HEK293 (cell line): ENCODE measurements around the gene OR52E2.

Experiments used
- CTCF ChIA-PET: fragments of 350-600 bp; formaldehyde crosslinking; extraction: SDS; loops from one replicate; lab custom pipeline; 2021; ENCODE audit warnings: antibody characterized with exemption; lab: Yijun Ruan, JAX
- POLR2A ChIA-PET: fragments of 300-600 bp; formaldehyde crosslinking; extraction: SDS; loops from one replicate; lab custom pipeline; 2020; ENCODE audit warnings: antibody characterized with exemption, inconsistent platforms; lab: Yijun Ruan, JAX
- H3K27ac ChIP-seq: fragments of 200-500 bp; sonication (Bioruptor generic); 2 replicates; pipeline ENCODE4 v1.5.1; 2014; ENCODE audit warnings: low read depth, low read length, control low read depth, inconsistent platforms; ENCODE audit errors: extremely low read depth
- H3K36me3 ChIP-seq, 2 experiments: fragments of 200-500 bp in 1 of 2; sonication (Bioruptor generic) in 1 of 2; 1 replicate in 1 of 2; 2 replicates in 1 of 2; pipeline ENCODE4 v1.5.1; 2014 to 2017; ENCODE audit warnings: inconsistent platforms in 2 of 2, low read length in 2 of 2; ENCODE audit not compliant: control insufficient read depth in 2 of 2, insufficient read depth in 1 of 2
- H3K4me1 ChIP-seq: fragments of 200-500 bp; sonication (Bioruptor generic); 2 replicates; pipeline ENCODE4 v1.5.1; 2014; ENCODE audit warnings: mild to moderate bottlenecking, low read length, inconsistent platforms; ENCODE audit not compliant: control insufficient read depth, insufficient read depth
- H3K4me3 ChIP-seq: 2 replicates; pipeline ENCODE4 v1.5.1; 2011; ENCODE audit warnings: low read depth, mild to moderate bottlenecking, control low read depth, low read length, moderate library complexity
- H3K9me3 ChIP-seq: fragments of 200-500 bp; sonication (Bioruptor generic); 2 replicates; pipeline ENCODE4 v1.5.1; 2014; ENCODE audit warnings: low read depth, low read length, inconsistent platforms; ENCODE audit not compliant: control insufficient read depth, insufficient read depth
- FEZF1 ChIP-seq: fragments of 450-650 bp; formaldehyde crosslinking; IDR thresholded peaks from 2 replicates; pipeline ENCODE4 v1.5.1; 2016; ENCODE audit warnings: missing biosample characterization, missing genetic modification characterization
- GFI1B ChIP-seq: fragments of 450-650 bp; formaldehyde crosslinking; IDR thresholded peaks from 2 replicates; pipeline ENCODE4 v1.5.1; 2016; ENCODE audit warnings: missing biosample characterization, missing genetic modification characterization
- KLF16 ChIP-seq: fragments of 450-650 bp; formaldehyde crosslinking; IDR thresholded peaks from 2 replicates; pipeline ENCODE4 v1.5.1; 2017; ENCODE audit warnings: missing biosample characterization, missing genetic modification characterization
- SCRT1 ChIP-seq: fragments of 450-650 bp; formaldehyde crosslinking; IDR thresholded peaks from 2 replicates; pipeline ENCODE4 v1.5.1; 2016; ENCODE audit warnings: missing biosample characterization, missing genetic modification characterization, borderline replicate concordance
- ZBTB48 ChIP-seq: fragments of 450-650 bp; formaldehyde crosslinking; IDR thresholded peaks from 2 replicates; pipeline ENCODE4 v1.5.1; 2016; ENCODE audit warnings: missing biosample characterization, missing genetic modification characterization
- ZBTB7A ChIP-seq: fragments of 450-650 bp; formaldehyde crosslinking; IDR thresholded peaks from 2 replicates; pipeline ENCODE4 v1.5.1; 2016; ENCODE audit warnings: low read depth, missing biosample characterization, missing genetic modification characterization
- ZNF10 ChIP-seq: fragments of 450-650 bp; formaldehyde crosslinking; IDR thresholded peaks from 2 replicates; pipeline ENCODE4 v1.5.1; 2017; ENCODE audit warnings: missing biosample characterization, missing genetic modification characterization
- ZNF239 ChIP-seq: fragments of 450-650 bp; formaldehyde crosslinking; IDR thresholded peaks from 2 replicates; pipeline ENCODE4 v1.5.1; 2016; ENCODE audit warnings: missing biosample characterization, missing genetic modification characterization
- ZNF266 ChIP-seq: fragments of 450-650 bp; formaldehyde crosslinking; IDR thresholded peaks from 2 replicates; pipeline ENCODE4 v1.5.1; 2016; ENCODE audit warnings: missing biosample characterization, missing genetic modification characterization, low read depth
- ZNF366 ChIP-seq: fragments of 450-650 bp; formaldehyde crosslinking; conservative IDR thresholded peaks from 2 replicates; pipeline ENCODE4 v1.5.1; 2016; ENCODE audit warnings: missing biosample characterization, missing genetic modification characterization
- ZNF37A ChIP-seq: fragments of 450-650 bp; IDR thresholded peaks from 2 replicates; pipeline ENCODE4 v1.5.1; 2018; ENCODE audit warnings: missing biosample characterization, missing genetic modification characterization
- ZNF792 ChIP-seq: fragments of 450-650 bp; formaldehyde crosslinking; IDR thresholded peaks from 2 replicates; pipeline ENCODE4 v1.5.1; 2016; ENCODE audit warnings: missing biosample characterization, missing genetic modification characterization
- TF ChIP-seq, protein P1 (sequence below): fragments of 450-650 bp; formaldehyde crosslinking; IDR thresholded peaks from 2 replicates; pipeline ENCODE4 v1.5.1; 2016; ENCODE audit warnings: missing biosample characterization, missing genetic modification characterization
- TF ChIP-seq, protein P2 (sequence below): fragments of 450-650 bp; formaldehyde crosslinking; IDR thresholded peaks from 2 replicates; pipeline ENCODE4 v1.5.1; 2016; ENCODE audit warnings: missing biosample characterization, missing genetic modification characterization
- TF ChIP-seq, protein P3 (sequence below): fragments of 450-650 bp; formaldehyde crosslinking; IDR thresholded peaks from 2 replicates; pipeline ENCODE4 v1.5.1; 2016; ENCODE audit warnings: missing biosample characterization, missing genetic modification characterization
- TF ChIP-seq, protein P4 (sequence below): fragments of 450-650 bp; formaldehyde crosslinking; IDR thresholded peaks from 2 replicates; pipeline ENCODE4 v1.5.1; 2016; ENCODE audit warnings: missing biosample characterization, missing genetic modification characterization, borderline replicate concordance
- TF ChIP-seq, protein P5 (sequence below): IDR thresholded peaks from 2 replicates; pipeline ENCODE4 v1.6.1; 2011; ENCODE audit warnings: mild to moderate bottlenecking, low read depth, low read length, borderline replicate concordance

Gene OR52E2

DNA sequence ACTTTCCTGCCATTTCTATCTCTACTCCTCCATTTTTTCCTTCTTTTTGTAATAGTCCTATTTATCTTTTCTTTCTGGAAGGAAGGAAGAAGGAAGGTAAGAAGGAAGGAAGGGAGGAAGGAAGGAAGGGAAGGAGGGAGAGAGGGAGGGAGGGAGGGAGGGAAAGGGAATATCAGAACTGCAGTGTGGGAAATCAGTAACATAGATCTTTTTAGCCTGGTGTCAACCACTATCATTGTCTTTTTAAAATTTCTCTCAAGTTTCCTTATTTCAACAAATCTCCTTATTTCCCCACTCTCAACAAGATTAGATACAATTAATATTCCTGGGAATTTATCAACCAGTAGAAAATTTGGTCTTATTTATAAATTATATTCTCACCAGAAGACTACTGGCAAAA is 43.6 kb upstream of the OR52E2 start:
- H3K4me1 ChIP-seq: no peaks in the 10 kb centered on the region
- H3K4me3 ChIP-seq: no peak overlapping the region
- no peaks in the 10 kb centered on the region for H3K36me3 ChIP-seq
- CTCF ChIA-PET: no interaction called here
- no peaks in the 10 kb centered on the region for H3K9me3 ChIP-seq
- no peak overlapping the region for H3K27ac ChIP-seq
- POLR2A ChIA-PET: no interaction called here
- TF ChIP-seq ZNF239 (tag by site-specific recombination) (no peak), ZNF37A (tag by site-specific recombination) (no peak), ZBTB7A (tag by site-specific recombination) (no peak), ZNF10 (tag by site-specific recombination) (no peak), ZNF792 (tag by site-specific recombination) (no peak)
- TF ChIP-seq, protein P1, sequence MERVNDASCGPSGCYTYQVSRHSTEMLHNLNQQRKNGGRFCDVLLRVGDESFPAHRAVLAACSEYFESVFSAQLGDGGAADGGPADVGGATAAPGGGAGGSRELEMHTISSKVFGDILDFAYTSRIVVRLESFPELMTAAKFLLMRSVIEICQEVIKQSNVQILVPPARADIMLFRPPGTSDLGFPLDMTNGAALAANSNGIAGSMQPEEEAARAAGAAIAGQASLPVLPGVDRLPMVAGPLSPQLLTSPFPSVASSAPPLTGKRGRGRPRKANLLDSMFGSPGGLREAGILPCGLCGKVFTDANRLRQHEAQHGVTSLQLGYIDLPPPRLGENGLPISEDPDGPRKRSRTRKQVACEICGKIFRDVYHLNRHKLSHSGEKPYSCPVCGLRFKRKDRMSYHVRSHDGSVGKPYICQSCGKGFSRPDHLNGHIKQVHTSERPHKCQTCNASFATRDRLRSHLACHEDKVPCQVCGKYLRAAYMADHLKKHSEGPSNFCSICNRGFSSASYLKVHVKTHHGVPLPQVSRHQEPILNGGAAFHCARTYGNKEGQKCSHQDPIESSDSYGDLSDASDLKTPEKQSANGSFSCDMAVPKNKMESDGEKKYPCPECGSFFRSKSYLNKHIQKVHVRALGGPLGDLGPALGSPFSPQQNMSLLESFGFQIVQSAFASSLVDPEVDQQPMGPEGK: no peak
- TF ChIP-seq, all 188 proteins: peak for 0

DNA sequence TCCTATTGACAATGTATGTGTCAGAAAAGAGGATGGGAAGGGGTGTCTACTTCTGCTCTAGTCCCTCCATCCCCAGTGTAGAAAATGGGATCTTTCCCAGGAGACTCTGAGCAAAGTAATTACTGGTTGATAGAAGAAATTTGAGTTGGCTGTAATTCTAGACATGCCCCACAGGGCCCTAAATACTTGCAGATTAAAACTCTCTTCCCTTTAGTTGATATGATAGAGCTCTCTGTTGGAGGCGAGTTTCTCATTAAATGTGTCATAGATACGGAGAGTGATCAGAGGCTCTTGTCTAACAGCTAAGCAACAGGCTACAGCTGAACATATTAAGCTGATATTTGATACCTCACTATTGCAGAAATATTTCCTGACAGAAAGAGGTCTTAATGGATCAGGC is 42.8 kb upstream of the OR52E2 start:
- no peaks in the 10 kb centered on the region for H3K36me3 ChIP-seq
- H3K4me3 ChIP-seq: no peak overlapping the region
- no peaks in the 10 kb centered on the region for H3K9me3 ChIP-seq
- ChIA-PET POLR2A (no interaction called here), CTCF (no interaction called here)
- TF ChIP-seq ZBTB48 (tag by site-specific recombination): no peak
- no peak for TF ChIP-seq ZNF366 (tag by site-specific recombination)
- TF ChIP-seq, protein P1: no peak
- no peak for TF ChIP-seq SCRT1
- TF ChIP-seq, protein P2, sequence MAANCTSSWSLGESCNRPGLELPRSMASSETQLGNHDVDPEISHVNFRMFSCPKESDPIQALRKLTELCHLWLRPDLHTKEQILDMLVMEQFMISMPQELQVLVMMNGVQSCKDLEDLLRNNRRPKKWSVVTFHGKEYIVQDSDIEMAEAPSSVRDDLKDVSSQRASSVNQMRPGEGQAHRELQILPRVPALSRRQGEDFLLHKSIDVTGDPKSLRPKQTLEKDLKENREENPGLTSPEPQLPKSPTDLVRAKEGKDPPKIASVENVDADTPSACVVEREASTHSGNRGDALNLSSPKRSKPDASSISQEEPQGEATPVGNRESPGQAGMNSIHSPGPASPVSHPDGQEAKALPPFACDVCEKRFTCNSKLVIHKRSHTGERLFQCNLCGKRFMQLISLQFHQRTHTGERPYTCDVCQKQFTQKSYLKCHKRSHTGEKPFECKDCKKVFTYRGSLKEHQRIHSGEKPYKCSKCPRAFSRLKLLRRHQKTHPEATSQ (tag by site-specific recombination): no peak
- no peak for TF ChIP-seq GFI1B (tag by site-specific recombination)
- TF ChIP-seq FEZF1 (tag by site-specific recombination): no peak
- no peak for TF ChIP-seq KLF16
- TF ChIP-seq, protein P3, sequence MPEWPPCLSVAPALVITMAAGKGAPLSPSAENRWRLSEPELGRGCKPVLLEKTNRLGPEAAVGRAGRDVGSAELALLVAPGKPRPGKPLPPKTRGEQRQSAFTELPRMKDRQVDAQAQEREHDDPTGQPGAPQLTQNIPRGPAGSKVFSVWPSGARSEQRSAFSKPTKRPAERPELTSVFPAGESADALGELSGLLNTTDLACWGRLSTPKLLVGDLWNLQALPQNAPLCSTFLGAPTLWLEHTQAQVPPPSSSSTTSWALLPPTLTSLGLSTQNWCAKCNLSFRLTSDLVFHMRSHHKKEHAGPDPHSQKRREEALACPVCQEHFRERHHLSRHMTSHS (tag by site-specific recombination): no peak
- TF ChIP-seq, protein P4, sequence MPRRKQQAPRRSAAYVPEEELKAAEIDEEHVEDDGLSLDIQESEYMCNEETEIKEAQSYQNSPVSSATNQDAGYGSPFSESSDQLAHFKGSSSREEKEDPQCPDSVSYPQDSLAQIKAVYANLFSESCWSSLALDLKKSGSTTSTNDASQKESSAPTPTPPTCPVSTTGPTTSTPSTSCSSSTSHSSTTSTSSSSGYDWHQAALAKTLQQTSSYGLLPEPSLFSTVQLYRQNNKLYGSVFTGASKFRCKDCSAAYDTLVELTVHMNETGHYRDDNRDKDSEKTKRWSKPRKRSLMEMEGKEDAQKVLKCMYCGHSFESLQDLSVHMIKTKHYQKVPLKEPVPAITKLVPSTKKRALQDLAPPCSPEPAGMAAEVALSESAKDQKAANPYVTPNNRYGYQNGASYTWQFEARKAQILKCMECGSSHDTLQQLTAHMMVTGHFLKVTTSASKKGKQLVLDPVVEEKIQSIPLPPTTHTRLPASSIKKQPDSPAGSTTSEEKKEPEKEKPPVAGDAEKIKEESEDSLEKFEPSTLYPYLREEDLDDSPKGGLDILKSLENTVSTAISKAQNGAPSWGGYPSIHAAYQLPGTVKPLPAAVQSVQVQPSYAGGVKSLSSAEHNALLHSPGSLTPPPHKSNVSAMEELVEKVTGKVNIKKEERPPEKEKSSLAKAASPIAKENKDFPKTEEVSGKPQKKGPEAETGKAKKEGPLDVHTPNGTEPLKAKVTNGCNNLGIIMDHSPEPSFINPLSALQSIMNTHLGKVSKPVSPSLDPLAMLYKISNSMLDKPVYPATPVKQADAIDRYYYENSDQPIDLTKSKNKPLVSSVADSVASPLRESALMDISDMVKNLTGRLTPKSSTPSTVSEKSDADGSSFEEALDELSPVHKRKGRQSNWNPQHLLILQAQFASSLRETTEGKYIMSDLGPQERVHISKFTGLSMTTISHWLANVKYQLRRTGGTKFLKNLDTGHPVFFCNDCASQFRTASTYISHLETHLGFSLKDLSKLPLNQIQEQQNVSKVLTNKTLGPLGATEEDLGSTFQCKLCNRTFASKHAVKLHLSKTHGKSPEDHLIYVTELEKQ (tag by site-specific recombination): no peak
- TF ChIP-seq ZNF266 (tag by site-specific recombination): no peak
- TF ChIP-seq, protein P5, sequence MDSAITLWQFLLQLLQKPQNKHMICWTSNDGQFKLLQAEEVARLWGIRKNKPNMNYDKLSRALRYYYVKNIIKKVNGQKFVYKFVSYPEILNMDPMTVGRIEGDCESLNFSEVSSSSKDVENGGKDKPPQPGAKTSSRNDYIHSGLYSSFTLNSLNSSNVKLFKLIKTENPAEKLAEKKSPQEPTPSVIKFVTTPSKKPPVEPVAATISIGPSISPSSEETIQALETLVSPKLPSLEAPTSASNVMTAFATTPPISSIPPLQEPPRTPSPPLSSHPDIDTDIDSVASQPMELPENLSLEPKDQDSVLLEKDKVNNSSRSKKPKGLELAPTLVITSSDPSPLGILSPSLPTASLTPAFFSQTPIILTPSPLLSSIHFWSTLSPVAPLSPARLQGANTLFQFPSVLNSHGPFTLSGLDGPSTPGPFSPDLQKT: no peak
- H3K27ac ChIP-seq: no peak overlapping the region
- H3K4me1 ChIP-seq: no peaks in the 10 kb centered on the region
